ENCODE measurements around the gene AKAP6.
"Not testable (repeated sequence)": the region's sequence is repeated elsewhere in the genome, so short reads cannot be mapped to it uniquely, and the experiment has no call there.

Gene AKAP6

GRCh38 chr14:32368107-32368506, 39.0 kb downstream of the AKAP6 start:
- no peak for DNase-seq (ENCODE audit: low spot score)

- no peak for DNase-seq (ENCODE audit: low spot score)
These were observed 41.6 kb downstream of the AKAP6 start for GRCh38 chr14:32370714-32371113.

GRCh38 chr14:32372154-32372553, 43.1 kb downstream of the AKAP6 start:
- no peak for DNase-seq (ENCODE audit: low spot score)

GRCh38 chr14:32373174-32373573, 44.1 kb downstream of the AKAP6 start:
- DNase-seq (ENCODE audit: low spot score): not testable (repeated sequence)

GRCh38 chr14:32374155-32374554, 45.1 kb downstream of the AKAP6 start:
- no peak for DNase-seq (ENCODE audit: low spot score)

GRCh38 chr14:32375663-32376062, 46.6 kb downstream of the AKAP6 start:
- DNase-seq (ENCODE audit: low spot score): no peak

- no peak for DNase-seq (ENCODE audit: low spot score)
These were observed 48.0 kb downstream of the AKAP6 start for GRCh38 chr14:32377046-32377646.

- DNase-seq (ENCODE audit: low spot score): no peak
These were observed 49.2 kb downstream of the AKAP6 start for GRCh38 chr14:32378284-32378683.

GRCh38 chr14:32379447-32379846, 50.3 kb downstream of the AKAP6 start:
- DNase-seq (ENCODE audit: low spot score): no peak

- DNase-seq (ENCODE audit: low spot score): no peak
These were observed 52.8 kb downstream of the AKAP6 start for GRCh38 chr14:32381869-32382268.

- DNase-seq (ENCODE audit: low spot score): no peak
These were observed 53.6 kb downstream of the AKAP6 start for GRCh38 chr14:32382704-32383103.

GRCh38 chr14:32383364-32384009, 54.4 kb downstream of the AKAP6 start:
- no peak for DNase-seq (ENCODE audit: low spot score)

GRCh38 chr14:32384464-32384863, 55.4 kb downstream of the AKAP6 start:
- DNase-seq (ENCODE audit: low spot score): no peak

GRCh38 chr14:32387295-32387694, 58.2 kb downstream of the AKAP6 start:
- not testable (repeated sequence) for DNase-seq (ENCODE audit: low spot score)

GRCh38 chr14:32393119-32393518, 64.0 kb downstream of the AKAP6 start:
- no peak for DNase-seq (ENCODE audit: low spot score)

- no peak for DNase-seq (ENCODE audit: low spot score)
These were observed 64.9 kb downstream of the AKAP6 start for GRCh38 chr14:32394038-32394437.

- peak; percentile 46 for DNase-seq (ENCODE audit: low spot score)
These were observed 67.8 kb downstream of the AKAP6 start for GRCh38 chr14:32396885-32397284.

GRCh38 chr14:32397861-32398640, 69.0 kb downstream of the AKAP6 start:
- no peak for DNase-seq (ENCODE audit: low spot score)

- DNase-seq (ENCODE audit: low spot score): no peak
These were observed 70.8 kb downstream of the AKAP6 start for GRCh38 chr14:32399920-32400319.

- DNase-seq (ENCODE audit: low spot score): no peak
These were observed 71.4 kb downstream of the AKAP6 start for GRCh38 chr14:32400480-32400879.

- DNase-seq (ENCODE audit: low spot score): no peak
These were observed 73.9 kb downstream of the AKAP6 start for GRCh38 chr14:32403021-32403420.

GRCh38 chr14:32403688-32404087, 74.6 kb downstream of the AKAP6 start:
- DNase-seq (ENCODE audit: low spot score): no peak
